Measurements from ENCODE around the gene FHIT. TPM values are rescaled to one million over a fixed set of nuclear protein-coding genes. Genes with fewer than 3 reads are reported as not detected.

Gene FHIT
- total RNA-seq, 1 experiment from 2014 or later, result 9.8 TPM

DNA sequence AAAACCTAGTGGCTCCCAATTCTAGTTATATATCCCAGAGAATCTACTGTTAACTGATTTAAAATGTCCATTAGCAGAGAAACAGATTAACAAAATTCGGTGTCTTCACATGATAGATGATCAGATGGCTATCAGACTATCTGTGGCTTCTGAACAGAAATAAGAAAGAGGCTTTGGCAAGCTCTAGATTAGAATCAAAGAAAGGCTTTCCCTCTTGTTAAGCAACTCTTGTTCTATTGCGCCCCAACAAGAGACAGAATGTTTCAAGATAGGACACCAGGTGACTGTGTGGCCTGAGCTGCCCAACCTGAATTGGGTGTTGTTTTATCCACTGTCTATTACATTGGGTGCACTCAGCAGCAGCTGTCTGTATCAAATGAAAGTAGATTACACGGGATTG, 483.7 kb downstream of the FHIT start:
- no peaks in the 10 kb centered on the region for H4K20me1 ChIP-seq (ENCODE audit: insufficient read depth)
- H3K4me2 ChIP-seq, result no peak overlapping the region
- H2AFZ ChIP-seq, result no peak overlapping the region
- no peak overlapping the region for H3K27ac ChIP-seq
- no peaks in the 10 kb centered on the region for H3K9me2 ChIP-seq (ENCODE audit: insufficient read depth)
- BruUV-seq (replicated peaks), result no TSS peak
- H3K4me1 ChIP-seq (replicated peaks; ENCODE audit: insufficient read depth), result no peaks in the 10 kb centered on the region; the same call in 1 of the 2 replicates
- ChIA-PET POLR2A (ENCODE audit: unreplicated experiment) (no interaction called here), CTCF (no interaction called here)
- H3K27me3 ChIP-seq (ENCODE audit: insufficient read depth, low read depth), result no peaks in the 10 kb centered on the region
- H3F3A ChIP-seq (ENCODE audit: insufficient read depth, low read depth), result no peaks in the 10 kb centered on the region
- H3K9me3 ChIP-seq (ENCODE audit: insufficient read depth, low read depth), result no peaks in the 10 kb centered on the region
- no peak for TF ChIP-seq EZH2 (IDR thresholded peaks at IDR 0.05; ENCODE audit: low read depth)
- TF ChIP-seq, protein P1, sequence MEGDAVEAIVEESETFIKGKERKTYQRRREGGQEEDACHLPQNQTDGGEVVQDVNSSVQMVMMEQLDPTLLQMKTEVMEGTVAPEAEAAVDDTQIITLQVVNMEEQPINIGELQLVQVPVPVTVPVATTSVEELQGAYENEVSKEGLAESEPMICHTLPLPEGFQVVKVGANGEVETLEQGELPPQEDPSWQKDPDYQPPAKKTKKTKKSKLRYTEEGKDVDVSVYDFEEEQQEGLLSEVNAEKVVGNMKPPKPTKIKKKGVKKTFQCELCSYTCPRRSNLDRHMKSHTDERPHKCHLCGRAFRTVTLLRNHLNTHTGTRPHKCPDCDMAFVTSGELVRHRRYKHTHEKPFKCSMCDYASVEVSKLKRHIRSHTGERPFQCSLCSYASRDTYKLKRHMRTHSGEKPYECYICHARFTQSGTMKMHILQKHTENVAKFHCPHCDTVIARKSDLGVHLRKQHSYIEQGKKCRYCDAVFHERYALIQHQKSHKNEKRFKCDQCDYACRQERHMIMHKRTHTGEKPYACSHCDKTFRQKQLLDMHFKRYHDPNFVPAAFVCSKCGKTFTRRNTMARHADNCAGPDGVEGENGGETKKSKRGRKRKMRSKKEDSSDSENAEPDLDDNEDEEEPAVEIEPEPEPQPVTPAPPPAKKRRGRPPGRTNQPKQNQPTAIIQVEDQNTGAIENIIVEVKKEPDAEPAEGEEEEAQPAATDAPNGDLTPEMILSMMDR (conservative IDR thresholded peaks at IDR 0.05), result no peak
- intact Hi-C loops (cut with micrococcal nuclease; ENCODE audit: unreplicated experiment), result no loop called here
- H3K36me3 ChIP-seq (ENCODE audit: low read depth), result no peaks in the 10 kb centered on the region
- no peak overlapping the region for H3K4me3 ChIP-seq
- no peak for DNase-seq
- H3K79me2 ChIP-seq (ENCODE audit: low read depth), result no peaks in the 10 kb centered on the region

DNA sequence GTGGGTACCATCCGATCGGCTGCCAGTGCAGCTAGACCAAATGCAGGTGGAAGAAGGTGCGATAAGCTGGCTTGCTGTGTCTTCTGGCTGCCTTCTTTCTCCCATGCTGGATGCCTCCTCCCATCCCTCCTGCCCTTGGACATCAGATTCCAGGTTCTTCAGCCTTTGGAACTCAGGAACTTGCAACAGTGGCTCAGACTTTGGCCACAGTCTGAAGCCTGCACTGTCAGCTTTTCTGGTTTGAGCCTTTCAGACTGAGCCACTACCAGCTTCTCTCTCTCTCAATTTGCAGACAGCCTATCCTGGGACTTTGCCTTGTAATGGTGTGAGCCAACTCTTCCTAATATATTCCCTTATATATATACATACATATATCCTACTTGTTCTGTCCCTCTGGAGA, 485.5 kb downstream of the FHIT start:
- Histone ChIP-seq H3K4me2 (no peak overlapping the region), H3K9me2 (ENCODE audit: insufficient read depth) (no peaks in the 10 kb centered on the region), H3K4me3 (no peak overlapping the region), H2AFZ (no peak overlapping the region), H3K79me2 (ENCODE audit: low read depth) (no peaks in the 10 kb centered on the region), H3K27me3 (ENCODE audit: insufficient read depth, low read depth) (no peaks in the 10 kb centered on the region), H3K4me1 (replicated peaks; ENCODE audit: insufficient read depth) (no peaks in the 10 kb centered on the region; the same call in 1 of the 2 replicates), H3K27ac (no peak overlapping the region), H3F3A (ENCODE audit: insufficient read depth, low read depth) (no peaks in the 10 kb centered on the region), H3K36me3 (ENCODE audit: low read depth) (no peaks in the 10 kb centered on the region), H3K9me3 (ENCODE audit: insufficient read depth, low read depth) (no peaks in the 10 kb centered on the region), H4K20me1 (ENCODE audit: insufficient read depth) (no peaks in the 10 kb centered on the region)
- intact Hi-C loops (cut with micrococcal nuclease; ENCODE audit: unreplicated experiment), result no loop called here
- DNase-seq, result no peak
- CTCF ChIA-PET, result no interaction called here
- TF ChIP-seq, protein P1 (conservative IDR thresholded peaks at IDR 0.05), result no peak
- no peak for TF ChIP-seq EZH2 (IDR thresholded peaks at IDR 0.05; ENCODE audit: low read depth)
- POLR2A ChIA-PET (ENCODE audit: unreplicated experiment), result no interaction called here
- no TSS peak for BruUV-seq (replicated peaks)

DNA sequence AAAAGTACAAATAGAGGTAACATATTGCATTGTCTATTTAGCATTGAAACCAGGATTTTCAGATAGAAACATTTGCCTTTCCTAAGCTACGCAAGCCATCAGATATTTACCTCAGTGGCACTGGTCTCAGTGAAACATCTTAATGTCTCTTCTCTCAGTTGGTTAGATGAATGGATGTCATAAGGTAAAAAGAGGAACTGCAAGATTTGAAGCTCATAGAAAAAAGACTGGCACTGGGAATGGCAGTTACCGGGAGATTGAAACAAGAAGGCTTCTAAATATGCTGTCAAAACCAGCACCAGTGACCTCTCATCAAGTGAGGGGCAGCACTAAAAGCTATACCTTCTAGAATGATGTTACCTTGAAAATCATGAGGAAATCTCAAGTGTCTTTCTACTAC, 486.4 kb downstream of the FHIT start:
- no peaks in the 10 kb centered on the region for H3K9me2 ChIP-seq (ENCODE audit: insufficient read depth)
- no peaks in the 10 kb centered on the region for H3K79me2 ChIP-seq (ENCODE audit: low read depth)
- TF ChIP-seq EZH2 (IDR thresholded peaks at IDR 0.05; ENCODE audit: low read depth), result no peak
- TF ChIP-seq, protein P1 (conservative IDR thresholded peaks at IDR 0.05), result no peak
- BruUV-seq (replicated peaks), result no TSS peak
- H3K4me3 ChIP-seq, result no peak overlapping the region
- no peaks in the 10 kb centered on the region for H3F3A ChIP-seq (ENCODE audit: insufficient read depth, low read depth)
- no peaks in the 10 kb centered on the region for H4K20me1 ChIP-seq (ENCODE audit: insufficient read depth)
- CTCF ChIA-PET, result no interaction called here
- no peak for DNase-seq
- intact Hi-C loops (cut with micrococcal nuclease; ENCODE audit: unreplicated experiment), result no loop called here
- POLR2A ChIA-PET (ENCODE audit: unreplicated experiment), result no interaction called here
- no peaks in the 10 kb centered on the region for H3K4me1 ChIP-seq (replicated peaks; ENCODE audit: insufficient read depth)
- H2AFZ ChIP-seq, result no peak overlapping the region
- H3K9me3 ChIP-seq (ENCODE audit: insufficient read depth, low read depth), result no peaks in the 10 kb centered on the region
- no peaks in the 10 kb centered on the region for H3K36me3 ChIP-seq (ENCODE audit: low read depth)
- no peak overlapping the region for H3K4me2 ChIP-seq
- H3K27me3 ChIP-seq (ENCODE audit: insufficient read depth, low read depth), result no peaks in the 10 kb centered on the region
- H3K27ac ChIP-seq, result no peak overlapping the region

Measured in PC-9 (cell line).